Ishikawa (cell line): ENCODE results near the gene SART3.

Experiments used
- CEBPB ChIP-seq: IDR thresholded peaks from 2 replicates; pipeline ENCODE4 v1.6.1; 2012
- CREB1 ChIP-seq: IDR thresholded peaks from 2 replicates; pipeline ENCODE4 v1.6.1; 2012; ENCODE audit warnings: low read depth
- EGR1 ChIP-seq: IDR thresholded peaks from 2 replicates; pipeline ENCODE4 v1.6.1; 2012
- EP300 ChIP-seq: IDR thresholded peaks from 2 replicates; pipeline ENCODE4 v1.6.1; 2012; ENCODE audit warnings: borderline replicate concordance
- RAD21 ChIP-seq: IDR thresholded peaks from 2 replicates; pipeline ENCODE4 v1.6.1; 2012; ENCODE audit warnings: low read depth
- TAF1 ChIP-seq: IDR thresholded peaks from 2 replicates; pipeline ENCODE4 v1.6.1; 2012; ENCODE audit warnings: low read depth, mild to moderate bottlenecking
- TEAD4 ChIP-seq: IDR thresholded peaks from 2 replicates; pipeline ENCODE4 v1.6.1; 2012
- USF1 ChIP-seq: IDR thresholded peaks from 2 replicates; pipeline ENCODE4 v1.6.1; 2012
- YY1 ChIP-seq: IDR thresholded peaks from 2 replicates; pipeline ENCODE4 v1.6.1; 2012; ENCODE audit warnings: low read depth
- TF ChIP-seq, protein P1 (sequence below): IDR thresholded peaks from 2 replicates; pipeline ENCODE4 v1.6.1; 2012; ENCODE audit warnings: low read depth, mild to moderate bottlenecking
- TF ChIP-seq, protein P2 (sequence below): IDR thresholded peaks from 2 replicates; pipeline ENCODE4 v1.6.1; 2012

DNA sequence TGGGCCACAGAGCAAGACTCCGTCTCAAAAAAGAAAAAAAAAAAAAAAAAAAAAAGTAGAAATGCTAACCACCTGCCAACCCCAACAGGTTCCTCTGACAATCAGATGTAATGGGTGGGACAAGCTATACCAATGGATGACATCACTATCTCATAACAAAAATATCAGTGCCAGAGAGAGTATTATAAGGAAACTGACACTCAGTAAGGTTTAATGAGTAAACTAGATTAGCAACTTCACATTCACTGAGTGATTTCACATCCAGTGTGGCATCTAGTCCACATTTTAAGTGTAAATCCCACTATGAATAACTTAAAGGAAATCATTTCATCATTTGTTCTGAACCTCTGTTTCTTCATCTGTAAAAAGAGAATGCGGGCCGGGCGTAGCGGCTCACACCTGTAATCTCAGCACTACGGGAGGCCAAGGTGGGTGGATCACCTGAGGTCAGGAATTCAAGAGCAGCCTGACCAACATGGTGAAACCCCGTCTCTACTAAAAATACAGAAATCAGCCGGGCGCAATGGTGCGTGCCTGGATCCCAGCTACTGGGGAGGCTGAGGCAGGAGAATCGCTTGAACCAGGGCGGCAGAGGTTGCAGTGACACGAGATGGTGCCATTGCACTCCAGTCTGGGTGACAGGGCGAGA lies 1.8 kb downstream of the SART3 start:
- TF ChIP-seq, protein P1, sequence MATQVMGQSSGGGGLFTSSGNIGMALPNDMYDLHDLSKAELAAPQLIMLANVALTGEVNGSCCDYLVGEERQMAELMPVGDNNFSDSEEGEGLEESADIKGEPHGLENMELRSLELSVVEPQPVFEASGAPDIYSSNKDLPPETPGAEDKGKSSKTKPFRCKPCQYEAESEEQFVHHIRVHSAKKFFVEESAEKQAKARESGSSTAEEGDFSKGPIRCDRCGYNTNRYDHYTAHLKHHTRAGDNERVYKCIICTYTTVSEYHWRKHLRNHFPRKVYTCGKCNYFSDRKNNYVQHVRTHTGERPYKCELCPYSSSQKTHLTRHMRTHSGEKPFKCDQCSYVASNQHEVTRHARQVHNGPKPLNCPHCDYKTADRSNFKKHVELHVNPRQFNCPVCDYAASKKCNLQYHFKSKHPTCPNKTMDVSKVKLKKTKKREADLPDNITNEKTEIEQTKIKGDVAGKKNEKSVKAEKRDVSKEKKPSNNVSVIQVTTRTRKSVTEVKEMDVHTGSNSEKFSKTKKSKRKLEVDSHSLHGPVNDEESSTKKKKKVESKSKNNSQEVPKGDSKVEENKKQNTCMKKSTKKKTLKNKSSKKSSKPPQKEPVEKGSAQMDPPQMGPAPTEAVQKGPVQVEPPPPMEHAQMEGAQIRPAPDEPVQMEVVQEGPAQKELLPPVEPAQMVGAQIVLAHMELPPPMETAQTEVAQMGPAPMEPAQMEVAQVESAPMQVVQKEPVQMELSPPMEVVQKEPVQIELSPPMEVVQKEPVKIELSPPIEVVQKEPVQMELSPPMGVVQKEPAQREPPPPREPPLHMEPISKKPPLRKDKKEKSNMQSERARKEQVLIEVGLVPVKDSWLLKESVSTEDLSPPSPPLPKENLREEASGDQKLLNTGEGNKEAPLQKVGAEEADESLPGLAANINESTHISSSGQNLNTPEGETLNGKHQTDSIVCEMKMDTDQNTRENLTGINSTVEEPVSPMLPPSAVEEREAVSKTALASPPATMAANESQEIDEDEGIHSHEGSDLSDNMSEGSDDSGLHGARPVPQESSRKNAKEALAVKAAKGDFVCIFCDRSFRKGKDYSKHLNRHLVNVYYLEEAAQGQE: no peak
- TF ChIP-seq CEBPB: no peak
- TF ChIP-seq CREB1: no peak
- TF ChIP-seq EP300: no peak
- TF ChIP-seq TAF1: no peak
- TF ChIP-seq TEAD4: no peak
- TF ChIP-seq, protein P2, sequence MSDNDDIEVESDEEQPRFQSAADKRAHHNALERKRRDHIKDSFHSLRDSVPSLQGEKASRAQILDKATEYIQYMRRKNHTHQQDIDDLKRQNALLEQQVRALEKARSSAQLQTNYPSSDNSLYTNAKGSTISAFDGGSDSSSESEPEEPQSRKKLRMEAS: no peak
- no peak for TF ChIP-seq YY1
- TF ChIP-seq RAD21: no peak
- no peak for TF ChIP-seq EGR1
- no peak for TF ChIP-seq USF1
